Measurements from ENCODE around the gene NOS3. TPM values are rescaled to one million over a fixed set of nuclear protein-coding genes. Genes with fewer than 3 reads are reported as not detected.

The NOS3 gene
- polyA plus RNA-seq, 1 of the 3 experiments (the other 2 are of a cell fraction): 0.41 TPM

Other genes starting within 250 kb of the NOS3 start
- gene TMEM176B, start 190.7 kb upstream of the NOS3 start, polyA plus RNA-seq (2012; rRNA removed): 0.15 TPM in 1 of 2 replicates, not detected in the other
- not detected in 2 replicates for gene TMEM176A, start 190.2 kb upstream of the NOS3 start, polyA plus RNA-seq (2012; rRNA removed)
- not detected in 2 replicates for gene AOC1, start 138.5 kb upstream of the NOS3 start, polyA plus RNA-seq (2012; rRNA removed)
- 2.2 and 6.4 TPM in 2 replicates for gene KCNH2, start 12.7 kb upstream of the NOS3 start, polyA plus RNA-seq (2012; rRNA removed)
- gene ATG9B, start 33.5 kb downstream of the NOS3 start, polyA plus RNA-seq (2012; rRNA removed): 0.52 and 0.67 TPM in 2 replicates
- 36.0 and 38.3 TPM in 2 replicates for gene ABCB8, start 37.4 kb downstream of the NOS3 start, polyA plus RNA-seq (2012; rRNA removed)
- 4.0 and 4.5 TPM in 2 replicates for gene ASIC3, start 57.5 kb downstream of the NOS3 start, polyA plus RNA-seq (2012; rRNA removed)
- 123 and 125 TPM in 2 replicates for gene CDK5, start 66.9 kb downstream of the NOS3 start, polyA plus RNA-seq (2012; rRNA removed)
- gene SLC4A2, start 68.6 kb downstream of the NOS3 start, polyA plus RNA-seq (2012; rRNA removed): 123 and 167 TPM in 2 replicates
- gene FASTK, start 89.8 kb downstream of the NOS3 start, polyA plus RNA-seq (2012; rRNA removed): 125 and 148 TPM in 2 replicates
- 37.8 and 60.6 TPM in 2 replicates for gene TMUB1, start 92.5 kb downstream of the NOS3 start, polyA plus RNA-seq (2012; rRNA removed)
- gene AGAP3, start 95.5 kb downstream of the NOS3 start, polyA plus RNA-seq (2012; rRNA removed): 108 and 126 TPM in 2 replicates
- not detected in 2 replicates for gene GBX1, start 176.7 kb downstream of the NOS3 start, polyA plus RNA-seq (2012; rRNA removed)
- gene ASB10, start 196.2 kb downstream of the NOS3 start, polyA plus RNA-seq (2012; rRNA removed): not detected in 2 replicates
- not detected in 2 replicates for gene H2BK1, start 219.5 kb downstream of the NOS3 start, polyA plus RNA-seq (2012; rRNA removed)
- 75.4 and 102 TPM in 2 replicates for gene ABCF2, start 236.2 kb downstream of the NOS3 start, polyA plus RNA-seq (2012; rRNA removed)
- 60.4 and 68.6 TPM in 2 replicates for gene CHPF2, start 241.5 kb downstream of the NOS3 start, polyA plus RNA-seq (2012; rRNA removed)